PC-9 (cell line): Measurements from ENCODE around the gene EGLN1. TPM values are rescaled to one million over a fixed set of nuclear protein-coding genes. Genes with fewer than 3 reads are reported as not detected.

Experiments
- BruUV-seq: library from RNA; stranded (reverse); fragments of 400-500 nt; replicated peaks from 2 replicates; lab custom pipeline; 2021; lab: Mats Ljungman, UMichigan
- CTCF ChIA-PET: fragments of 300-600 bp; sonication (Branson Sonifier 250); formaldehyde crosslinking; loops from one replicate; lab custom pipeline; 2022; ENCODE audit warnings: antibody characterized with exemption; lab: Charles Lee
- POLR2A ChIA-PET: fragments of 300-600 bp; sonication (Branson Sonifier 250); formaldehyde crosslinking; loops from one replicate; lab custom pipeline; 2022; ENCODE audit warnings: antibody characterized with exemption; ENCODE audit not compliant: unreplicated experiment; lab: Charles Lee
- DNase-seq, 2 experiments: peaks; one replicate each; pipeline versions ENCODE4 v3.0.0 to v3.0.0-alpha.2; 2015 to 2022; ENCODE audit warnings: mixed read lengths in 1 of 2
- H2AFZ ChIP-seq: fragments of 200-600 bp; sonication (generic); 2 replicates; pipeline ENCODE4 v1.8.1; 2017; ENCODE audit warnings: antibody characterized with exemption
- H3F3A ChIP-seq: fragments of 200-600 bp; sonication (generic); 2 replicates; pipeline ENCODE4 v1.8.1; 2017; ENCODE audit warnings: antibody characterized with exemption, mild to moderate bottlenecking, low read depth; ENCODE audit not compliant: insufficient read depth
- H3K27ac ChIP-seq: fragments of 200-600 bp; sonication (generic); 2 replicates; pipeline ENCODE4 v1.6.1; 2016; ENCODE audit warnings: mixed run types
- H3K27me3 ChIP-seq: fragments of 200-600 bp; sonication (generic); 2 replicates; pipeline ENCODE4 v1.6.1; 2016; ENCODE audit warnings: low read depth, mixed run types; ENCODE audit not compliant: insufficient read depth
- H3K36me3 ChIP-seq: fragments of 200-600 bp; sonication (generic); 2 replicates; pipeline ENCODE4 v1.6.1; 2016; ENCODE audit warnings: low read depth, mixed run types
- H3K4me1 ChIP-seq: fragments of 200-600 bp; sonication (generic); replicated peaks from 2 replicates; pipeline ENCODE4 v1.6.1; 2016; ENCODE audit warnings: mixed run types; ENCODE audit not compliant: insufficient read depth
- H3K4me2 ChIP-seq: fragments of 200-600 bp; sonication (generic); 2 replicates; pipeline ENCODE4 v1.6.1; 2017; ENCODE audit warnings: mixed run types
- H3K4me3 ChIP-seq: fragments of 200-600 bp; sonication (generic); 2 replicates; pipeline ENCODE4 v1.6.1; 2016; ENCODE audit warnings: mixed run types
- H3K79me2 ChIP-seq: fragments of 200-600 bp; sonication (generic); 2 replicates; pipeline ENCODE4 v1.6.1; 2017; ENCODE audit warnings: low read depth, mixed run types
- H3K9me2 ChIP-seq: fragments of 200-600 bp; sonication (generic); 2 replicates; pipeline ENCODE4 v1.8.1; 2017; ENCODE audit warnings: mild to moderate bottlenecking; ENCODE audit not compliant: insufficient read depth
- H3K9me3 ChIP-seq: fragments of 200-600 bp; sonication (generic); 2 replicates; pipeline ENCODE4 v1.8.1; 2016; ENCODE audit warnings: low read depth; ENCODE audit not compliant: insufficient read depth
- H4K20me1 ChIP-seq: fragments of 200-600 bp; sonication (generic); 2 replicates; pipeline ENCODE4 v1.8.1; 2017; ENCODE audit not compliant: insufficient read depth
- CTCF ChIP-seq: fragments of 200-600 bp; sonication (generic); conservative IDR thresholded peaks from 2 replicates; pipeline ENCODE4 v1.6.1; 2017; ENCODE audit warnings: mixed run types, antibody characterized with exemption, mild to moderate bottlenecking, moderate library complexity
- EZH2 ChIP-seq: fragments of 200-600 bp; sonication (generic); IDR thresholded peaks from 2 replicates; pipeline ENCODE4 v1.8.0; 2017; ENCODE audit warnings: antibody characterized with exemption, low read depth
- intact Hi-C: fragments of 100-400 bp; cut with micrococcal nuclease; formaldehyde crosslinking; loops from one replicate; pipeline ENCODE4 v1.10.0; 2022; ENCODE audit not compliant: unreplicated experiment
- total RNA-seq: library from RNA; stranded (reverse); gene quantifications from 2 replicates; pipeline ENCODE4 v1.2.3, GENCODE V29; 2021

The EGLN1 gene
- total RNA-seq, 1 experiment from 2014 or later: 18.8 TPM

DNA sequence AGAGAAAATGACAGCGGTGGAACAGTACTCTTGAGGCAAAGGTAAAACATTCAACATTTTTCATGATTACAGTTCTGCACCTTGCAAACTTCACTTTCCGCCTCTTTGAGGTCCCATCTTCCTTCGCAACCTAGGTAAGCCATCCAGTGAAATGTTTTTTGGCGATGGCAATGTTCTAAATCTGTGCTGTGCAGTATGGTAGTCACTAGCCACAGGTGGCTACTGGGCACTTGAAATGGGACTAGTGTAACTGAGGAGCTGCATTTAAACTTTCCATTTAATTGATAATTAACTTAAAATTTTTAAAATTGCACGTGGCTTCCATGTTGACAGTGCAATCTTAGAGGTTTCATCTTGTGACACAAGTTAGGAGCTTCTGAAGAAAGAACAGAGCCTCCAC lies 97.4 kb downstream of the EGLN1 start:
- Histone ChIP-seq H3K4me3 (no peak overlapping the region), H3K36me3 (no peaks in the 10 kb centered on the region), H4K20me1 (no peaks in the 10 kb centered on the region; the same call in 1 of the 2 replicates), H3K9me2 (no peaks in the 10 kb centered on the region), H3K79me2 (no peaks in the 10 kb centered on the region), H3K4me2 (no peak overlapping the region), H3F3A (no peaks in the 10 kb centered on the region), H2AFZ (no peak overlapping the region), H3K9me3 (no peaks in the 10 kb centered on the region), H3K27ac (no peak overlapping the region), H3K27me3 (no peaks in the 10 kb centered on the region), H3K4me1 (no peaks in the 10 kb centered on the region)
- BruUV-seq: no TSS peak
- no peak for DNase-seq
- ChIA-PET POLR2A (interaction anchor here (0.6 kb wide), 1 partner anchor 49 kb away, joined by 5 read pairs; no protein-coding TSS in a partner anchor), CTCF (no interaction called here)
- TF ChIP-seq EZH2 (no peak), CTCF (no peak)
- intact Hi-C loops: no loop called here

DNA sequence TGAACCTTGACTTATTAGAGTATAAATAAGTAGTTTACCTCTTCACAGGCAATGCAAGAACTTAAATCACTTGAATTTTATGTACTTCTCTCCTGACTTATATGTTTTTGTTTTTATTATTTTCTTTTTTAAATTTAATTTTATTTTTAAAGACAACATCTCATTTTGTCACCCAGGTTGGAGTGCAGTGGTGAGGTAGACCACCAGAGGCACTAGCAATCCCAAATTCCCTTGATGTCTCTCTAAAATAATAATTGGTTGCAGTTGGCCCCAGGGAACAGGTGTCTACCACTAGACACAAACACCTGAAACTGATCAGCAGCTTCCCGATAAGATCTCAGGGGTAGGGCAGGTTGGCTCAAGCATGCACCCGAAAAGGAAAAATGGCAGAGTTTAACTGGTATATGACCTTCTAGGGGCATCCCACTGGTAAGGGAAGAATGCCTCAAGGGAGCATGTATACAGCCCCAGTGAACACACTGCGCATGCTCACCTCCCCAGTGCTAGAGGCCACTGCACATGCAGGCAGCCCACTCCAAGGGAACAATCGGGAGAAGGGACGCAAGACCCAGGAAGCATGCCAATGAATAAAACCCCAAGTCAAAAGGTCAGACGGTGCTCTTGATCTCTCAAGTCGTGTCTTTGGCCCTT lies 99.1 kb downstream of the EGLN1 start:
- H3K4me2 ChIP-seq: no peak overlapping the region
- no peak overlapping the region for H2AFZ ChIP-seq
- no TSS peak for BruUV-seq
- H3K4me1 ChIP-seq: no peaks in the 10 kb centered on the region
- no peaks in the 10 kb centered on the region for H3K27me3 ChIP-seq
- no peak overlapping the region for H3K4me3 ChIP-seq
- intact Hi-C loops: no loop called here
- H3K9me2 ChIP-seq: no peaks in the 10 kb centered on the region
- peak; percentile 37; the same call in 1 of the 2 replicates for TF ChIP-seq CTCF
- TF ChIP-seq EZH2: no peak
- CTCF ChIA-PET: no interaction called here
- no peaks in the 10 kb centered on the region for H3K79me2 ChIP-seq
- H3F3A ChIP-seq: no peaks in the 10 kb centered on the region
- H3K27ac ChIP-seq: no peak overlapping the region
- POLR2A ChIA-PET: no interaction called here
- H3K36me3 ChIP-seq: no peaks in the 10 kb centered on the region
- no peak for DNase-seq
- no peaks in the 10 kb centered on the region for H4K20me1 ChIP-seq
- H3K9me3 ChIP-seq: no peaks in the 10 kb centered on the region

GRCh38 chr1:231319080-231319479 lies 103.0 kb downstream of the EGLN1 start:
- Histone ChIP-seq H3F3A (no peaks in the 10 kb centered on the region), H2AFZ (no peak overlapping the region), H3K9me2 (no peaks in the 10 kb centered on the region), H3K79me2 (no peaks in the 10 kb centered on the region), H3K36me3 (no peaks in the 10 kb centered on the region), H4K20me1 (no peaks in the 10 kb centered on the region), H3K4me3 (no peak overlapping the region), H3K4me2 (no peak overlapping the region), H3K27me3 (no peaks in the 10 kb centered on the region), H3K9me3 (no peaks in the 10 kb centered on the region), H3K4me1 (no peaks in the 10 kb centered on the region), H3K27ac (no peak overlapping the region)
- no peak for DNase-seq
- BruUV-seq: no TSS peak
- intact Hi-C loops: no loop called here
- ChIA-PET CTCF (no interaction called here), POLR2A (no interaction called here)
- TF ChIP-seq EZH2: no peak
- no peak for TF ChIP-seq CTCF
